ENCODE measurements around the gene RNF5.
"Not testable (repeated sequence)": the region's sequence is repeated elsewhere in the genome, so short reads cannot be mapped to it uniquely, and the experiment has no call there.

The RNF5 gene

GRCh38 chr6:32210191-32210601 is 32.0 kb downstream of the RNF5 start:
- DNase-seq (ENCODE audit: low read depth) = no peak

GRCh38 chr6:32211432-32211831 is 33.2 kb downstream of the RNF5 start:
- not testable (repeated sequence) for DNase-seq (ENCODE audit: low read depth)

GRCh38 chr6:32212076-32212760 is 34.0 kb downstream of the RNF5 start:
- no peak for DNase-seq (ENCODE audit: low read depth)

- DNase-seq (ENCODE audit: low read depth) = no peak
Observed at GRCh38 chr6:32213649-32214048, 35.4 kb downstream of the RNF5 start.

- DNase-seq (ENCODE audit: low read depth) = no peak
Observed at GRCh38 chr6:32214126-32214525, 35.9 kb downstream of the RNF5 start.

GRCh38 chr6:32215617-32216016 is 37.4 kb downstream of the RNF5 start:
- no peak for DNase-seq (ENCODE audit: low read depth)

GRCh38 chr6:32216285-32216684 is 38.1 kb downstream of the RNF5 start:
- DNase-seq (ENCODE audit: low read depth) = no peak

GRCh38 chr6:32216998-32217397 is 38.8 kb downstream of the RNF5 start:
- no peak for DNase-seq (ENCODE audit: low read depth)

GRCh38 chr6:32218167-32218566 is 40.0 kb downstream of the RNF5 start:
- no peak for DNase-seq (ENCODE audit: low read depth)

- DNase-seq (ENCODE audit: low read depth) = no peak
Observed at GRCh38 chr6:32220021-32220420, 41.8 kb downstream of the RNF5 start.

GRCh38 chr6:32222333-32223230 is 44.4 kb downstream of the RNF5 start:
- no peak for DNase-seq (ENCODE audit: low read depth)

- no peak for DNase-seq (ENCODE audit: low read depth)
Observed at GRCh38 chr6:32223258-32224235, 45.3 kb downstream of the RNF5 start, which contains the start of gene NOTCH4. TSS of gene NOTCH4 (minus strand) at chr6:32224067. CDS start at chr6:32223928, 139 bp downstream.

GRCh38 chr6:32224696-32225095 is 46.5 kb downstream of the RNF5 start:
- DNase-seq (ENCODE audit: low read depth) = no peak

- no peak for DNase-seq (ENCODE audit: low read depth)
Observed at GRCh38 chr6:32226434-32226833, 48.2 kb downstream of the RNF5 start.
